HCT116 (cell line): ENCODE data around the gene LYL1. TPM values are rescaled to one million over a fixed set of nuclear protein-coding genes. Genes with fewer than 3 reads are reported as not detected.

ENCODE experiments used
- ATAC-seq: fragments of 200-7000 bp; cut with Tn5 transposase; 2 replicates; pipeline ENCODE4 v1.9.1; 2020; ENCODE audit warnings: mild to moderate bottlenecking, moderate library complexity
- BruUV-seq: library from RNA; stranded (reverse); fragments of 400-500 nt; replicated peaks from 2 replicates; lab custom pipeline; 2021; lab: Mats Ljungman, UMichigan
- CTCF ChIA-PET: fragments of 300-600 bp; sonication (Branson Sonifier 250); formaldehyde crosslinking; loops from one replicate; lab custom pipeline; 2021; ENCODE audit warnings: antibody characterized with exemption; lab: Charles Lee
- POLR2A ChIA-PET: fragments of 300-600, 350-600 bp; sonication (Branson Sonifier 250); formaldehyde crosslinking; loops from one replicate; lab custom pipeline; 2021; ENCODE audit warnings: antibody characterized with exemption; lab: Charles Lee
- RAD21 ChIA-PET, 2 experiments: fragments of 300-600 bp; sonication (Branson Sonifier 250); formaldehyde crosslinking; loops; one replicate each; lab custom pipeline; 2023; ENCODE audit warnings: low total read pairs in 2 of 2; ENCODE audit not compliant: uncharacterized antibody in 2 of 2, unreplicated experiment in 2 of 2, low non-redundant PET in 1 of 2; lab: Charles Lee
- DNase-seq: peaks from one replicate; pipeline ENCODE4 v3.0.0-alpha.2; 2010; ENCODE audit warnings: low read depth, low spot score
- H2AFZ ChIP-seq: fragments of 200-600 bp; shearing (Covaris generic), sonication (generic); 2 replicates; pipeline ENCODE4 v1.6.1; 2017; ENCODE audit warnings: low read depth, mixed run types, mixed read lengths, antibody characterized with exemption, low read length; ENCODE audit not compliant: poor library complexity, severe bottlenecking
- H3K27ac ChIP-seq: 2 replicates; pipeline ENCODE4 v1.5.1; 2012; ENCODE audit warnings: low read depth, low read length
- H3K27me3 ChIP-seq: fragments of 200-600 bp; sonication (generic); 2 replicates; pipeline ENCODE4 v1.6.1; 2016; ENCODE audit warnings: mixed run types, low read length, mixed read lengths; ENCODE audit not compliant: insufficient read depth
- H3K36me3 ChIP-seq, 2 experiments: fragments of 200-500 bp in 1 of 2; fragments of 200-600 bp in 1 of 2; sonication (Bioruptor generic) in 1 of 2; sonication (generic) in 1 of 2; 2 replicates each; pipeline versions ENCODE4 v1.5.1 to v1.6.1; 2014 to 2016; ENCODE audit warnings: low read length in 2 of 2, inconsistent platforms in 1 of 2, mixed read lengths in 1 of 2, mixed run types in 1 of 2; ENCODE audit not compliant: insufficient read depth in 2 of 2, control insufficient read depth in 1 of 2
- H3K4me1 ChIP-seq, 2 experiments: fragments of 200-600 bp in 1 of 2; sonication (generic) in 1 of 2; 2 replicates each; pipeline versions ENCODE4 v1.5.1 to v1.6.1; 2012 to 2017; ENCODE audit warnings: low read length in 2 of 2, inconsistent platforms in 1 of 2, mild to moderate bottlenecking in 1 of 2, mixed read lengths in 1 of 2, mixed run types in 1 of 2, moderate library complexity in 1 of 2; ENCODE audit not compliant: insufficient read depth in 2 of 2, control insufficient read depth in 1 of 2
- H3K4me2 ChIP-seq: fragments of 200-600 bp; sonication (generic); 2 replicates; pipeline ENCODE4 v1.6.1; 2017; ENCODE audit warnings: mixed run types, low read length, mixed read lengths
- H3K4me3 ChIP-seq, 2 experiments: fragments of 200-600 bp in 1 of 2; sonication (generic) in 1 of 2; replicated peaks in 1 of 2; 2 replicates each; pipeline ENCODE4 v1.5.1; 2011 to 2016; ENCODE audit warnings: low read length in 2 of 2, control low read depth in 1 of 2, low read depth in 1 of 2, mild to moderate bottlenecking in 1 of 2, mixed read lengths in 1 of 2, mixed run types in 1 of 2
- H3K79me2 ChIP-seq: fragments of 200-600 bp; sonication (generic); 2 replicates; pipeline ENCODE4 v1.6.1; 2017; ENCODE audit warnings: mild to moderate bottlenecking, mixed run types, low read length, moderate library complexity, mixed read lengths; ENCODE audit not compliant: insufficient read depth
- H3K9ac ChIP-seq: fragments of 200-600 bp; sonication (generic); 2 replicates; pipeline ENCODE4 v1.6.1; 2016; ENCODE audit warnings: low read length, mixed read lengths
- H3K9me2 ChIP-seq: fragments of 200-600 bp; sonication (generic), shearing (Covaris generic); 2 replicates; pipeline ENCODE4 v1.6.1; 2017; ENCODE audit warnings: mixed run types, mild to moderate bottlenecking, moderate library complexity; ENCODE audit not compliant: insufficient read depth
- H3K9me3 ChIP-seq, 2 experiments: fragments of 200-500 bp in 1 of 2; fragments of 200-600 bp in 1 of 2; sonication (Bioruptor generic) in 1 of 2; sonication (generic) in 1 of 2; 2 replicates each; pipeline ENCODE4 v1.6.1; 2014 to 2017; ENCODE audit warnings: low read length in 2 of 2, mixed read lengths in 2 of 2, inconsistent platforms in 1 of 2, low read depth in 1 of 2, mild to moderate bottlenecking in 1 of 2, mixed run types in 1 of 2, moderate library complexity in 1 of 2; ENCODE audit not compliant: control insufficient read depth in 1 of 2, insufficient read depth in 1 of 2
- H4K20me1 ChIP-seq: fragments of 200-600 bp; sonication (generic), shearing (Covaris generic); 2 replicates; pipeline ENCODE4 v1.6.1; 2017; ENCODE audit warnings: mixed run types, mild to moderate bottlenecking, moderate library complexity; ENCODE audit not compliant: insufficient read depth
- EGR1 ChIP-seq: IDR thresholded peaks from 2 replicates; pipeline ENCODE4 v1.6.1; 2012; ENCODE audit warnings: low read depth
- ELF1 ChIP-seq: IDR thresholded peaks from 2 replicates; pipeline ENCODE4 v1.6.1; 2012; ENCODE audit warnings: low read depth, borderline replicate concordance
- EZH2 ChIP-seq: fragments of 200-600 bp; sonication (generic); IDR thresholded peaks from 2 replicates; pipeline ENCODE4 v1.6.1; 2017; ENCODE audit warnings: antibody characterized with exemption, mixed run types
- EZH2phosphoT487 ChIP-seq: fragments of 200-600 bp; IDR thresholded peaks from 2 replicates; pipeline ENCODE4 v1.6.1; 2018; ENCODE audit warnings: antibody characterized with exemption, borderline replicate concordance
- SRF ChIP-seq: IDR thresholded peaks from 2 replicates; pipeline ENCODE4 v1.6.1; 2012; ENCODE audit warnings: low read depth
- TCF7L2 ChIP-seq: IDR thresholded peaks from 2 replicates; pipeline ENCODE4 v1.7.0; 2011; ENCODE audit warnings: borderline replicate concordance, inconsistent platforms; ENCODE audit not compliant: insufficient read depth, insufficient read length; ENCODE audit errors: extremely low read depth
- ZFX ChIP-seq: fragments of 450-650 bp; IDR thresholded peaks from 2 replicates; pipeline ENCODE4 v1.6.1; 2017
- ZNF274 ChIP-seq: fragments of 200-500 bp; sonication (Bioruptor generic); IDR thresholded peaks from 2 replicates; pipeline ENCODE4 v1.6.1; 2014; ENCODE audit warnings: mild to moderate bottlenecking, low read depth, low read length, inconsistent platforms
- intact Hi-C: fragments of 100-400 bp; cut with micrococcal nuclease; formaldehyde crosslinking; loops from 2 replicates; pipeline ENCODE4 v1.10.0; 2022
- total RNA-seq: library from RNA; stranded (reverse); gene quantifications from one replicate; pipeline ENCODE4 v1.2.1, GENCODE V29; 2021; ENCODE audit not compliant: unreplicated experiment
- TF ChIP-seq, protein P1 (sequence below): IDR thresholded peaks from 2 replicates; pipeline ENCODE4 v1.6.1; 2012; ENCODE audit warnings: low read depth
- TF ChIP-seq, protein P2 (sequence below): IDR thresholded peaks from 2 replicates; pipeline ENCODE4 v1.6.1; 2012
- TF ChIP-seq, protein P3 (sequence below), 3 experiments: fragments of 200-600 bp in 1 of 3; sonication (generic) in 1 of 3; IDR thresholded peaks in 2 of 3; conservative IDR thresholded peaks in 1 of 3; 2 replicates each; pipeline ENCODE4 v1.5.1; 2012 to 2017; ENCODE audit warnings: low read depth in 2 of 3, low read length in 2 of 3, antibody characterized with exemption in 1 of 3, borderline replicate concordance in 1 of 3, control low read depth in 1 of 3, mild to moderate bottlenecking in 1 of 3, mixed read lengths in 1 of 3, mixed run types in 1 of 3, moderate library complexity in 1 of 3; ENCODE audit not compliant: insufficient read depth in 1 of 3

Gene LYL1
- total RNA-seq, 1 experiment from 2014 or later = 2.6 TPM

DNA sequence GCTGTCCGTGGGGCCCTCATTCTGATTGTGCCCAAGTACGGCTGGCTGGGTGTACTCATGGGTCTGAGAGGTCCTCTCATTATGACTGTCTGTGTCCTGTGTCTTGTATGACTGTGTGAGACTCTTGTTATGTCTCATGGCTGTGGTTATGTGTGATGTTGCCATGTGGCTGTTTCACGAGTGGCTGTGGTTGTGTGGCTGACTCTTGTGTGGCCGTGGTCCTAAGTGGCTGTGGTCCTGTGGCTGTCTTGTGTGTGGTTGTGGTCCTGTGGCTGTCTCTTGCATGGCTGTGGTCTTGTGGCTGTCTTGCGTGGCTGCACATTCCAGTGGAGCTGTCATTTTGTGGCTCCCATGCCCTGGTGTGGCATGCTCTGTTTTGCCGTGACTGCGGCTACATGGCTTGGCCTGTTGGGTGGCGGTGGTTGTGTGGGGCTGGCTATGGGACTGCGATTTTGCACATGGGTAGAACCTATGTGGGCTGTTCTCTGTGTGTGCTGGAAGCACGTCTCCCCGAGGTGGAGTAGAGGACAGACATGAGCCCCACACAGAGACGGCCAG lies 2.5 kb downstream of the LYL1 start (continued):
- TF ChIP-seq, protein P1, sequence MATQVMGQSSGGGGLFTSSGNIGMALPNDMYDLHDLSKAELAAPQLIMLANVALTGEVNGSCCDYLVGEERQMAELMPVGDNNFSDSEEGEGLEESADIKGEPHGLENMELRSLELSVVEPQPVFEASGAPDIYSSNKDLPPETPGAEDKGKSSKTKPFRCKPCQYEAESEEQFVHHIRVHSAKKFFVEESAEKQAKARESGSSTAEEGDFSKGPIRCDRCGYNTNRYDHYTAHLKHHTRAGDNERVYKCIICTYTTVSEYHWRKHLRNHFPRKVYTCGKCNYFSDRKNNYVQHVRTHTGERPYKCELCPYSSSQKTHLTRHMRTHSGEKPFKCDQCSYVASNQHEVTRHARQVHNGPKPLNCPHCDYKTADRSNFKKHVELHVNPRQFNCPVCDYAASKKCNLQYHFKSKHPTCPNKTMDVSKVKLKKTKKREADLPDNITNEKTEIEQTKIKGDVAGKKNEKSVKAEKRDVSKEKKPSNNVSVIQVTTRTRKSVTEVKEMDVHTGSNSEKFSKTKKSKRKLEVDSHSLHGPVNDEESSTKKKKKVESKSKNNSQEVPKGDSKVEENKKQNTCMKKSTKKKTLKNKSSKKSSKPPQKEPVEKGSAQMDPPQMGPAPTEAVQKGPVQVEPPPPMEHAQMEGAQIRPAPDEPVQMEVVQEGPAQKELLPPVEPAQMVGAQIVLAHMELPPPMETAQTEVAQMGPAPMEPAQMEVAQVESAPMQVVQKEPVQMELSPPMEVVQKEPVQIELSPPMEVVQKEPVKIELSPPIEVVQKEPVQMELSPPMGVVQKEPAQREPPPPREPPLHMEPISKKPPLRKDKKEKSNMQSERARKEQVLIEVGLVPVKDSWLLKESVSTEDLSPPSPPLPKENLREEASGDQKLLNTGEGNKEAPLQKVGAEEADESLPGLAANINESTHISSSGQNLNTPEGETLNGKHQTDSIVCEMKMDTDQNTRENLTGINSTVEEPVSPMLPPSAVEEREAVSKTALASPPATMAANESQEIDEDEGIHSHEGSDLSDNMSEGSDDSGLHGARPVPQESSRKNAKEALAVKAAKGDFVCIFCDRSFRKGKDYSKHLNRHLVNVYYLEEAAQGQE = no peak
- no peak for TF ChIP-seq SRF
- TF ChIP-seq ZNF274 = no peak
- no peak for TF ChIP-seq EZH2phosphoT487
- TF ChIP-seq, protein P2, sequence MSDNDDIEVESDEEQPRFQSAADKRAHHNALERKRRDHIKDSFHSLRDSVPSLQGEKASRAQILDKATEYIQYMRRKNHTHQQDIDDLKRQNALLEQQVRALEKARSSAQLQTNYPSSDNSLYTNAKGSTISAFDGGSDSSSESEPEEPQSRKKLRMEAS = no peak
- TF ChIP-seq ELF1 = no peak
- TF ChIP-seq TCF7L2 = no peak
- TF ChIP-seq ZFX = no peak
- TF ChIP-seq, all 23 proteins: peak for 0

DNA sequence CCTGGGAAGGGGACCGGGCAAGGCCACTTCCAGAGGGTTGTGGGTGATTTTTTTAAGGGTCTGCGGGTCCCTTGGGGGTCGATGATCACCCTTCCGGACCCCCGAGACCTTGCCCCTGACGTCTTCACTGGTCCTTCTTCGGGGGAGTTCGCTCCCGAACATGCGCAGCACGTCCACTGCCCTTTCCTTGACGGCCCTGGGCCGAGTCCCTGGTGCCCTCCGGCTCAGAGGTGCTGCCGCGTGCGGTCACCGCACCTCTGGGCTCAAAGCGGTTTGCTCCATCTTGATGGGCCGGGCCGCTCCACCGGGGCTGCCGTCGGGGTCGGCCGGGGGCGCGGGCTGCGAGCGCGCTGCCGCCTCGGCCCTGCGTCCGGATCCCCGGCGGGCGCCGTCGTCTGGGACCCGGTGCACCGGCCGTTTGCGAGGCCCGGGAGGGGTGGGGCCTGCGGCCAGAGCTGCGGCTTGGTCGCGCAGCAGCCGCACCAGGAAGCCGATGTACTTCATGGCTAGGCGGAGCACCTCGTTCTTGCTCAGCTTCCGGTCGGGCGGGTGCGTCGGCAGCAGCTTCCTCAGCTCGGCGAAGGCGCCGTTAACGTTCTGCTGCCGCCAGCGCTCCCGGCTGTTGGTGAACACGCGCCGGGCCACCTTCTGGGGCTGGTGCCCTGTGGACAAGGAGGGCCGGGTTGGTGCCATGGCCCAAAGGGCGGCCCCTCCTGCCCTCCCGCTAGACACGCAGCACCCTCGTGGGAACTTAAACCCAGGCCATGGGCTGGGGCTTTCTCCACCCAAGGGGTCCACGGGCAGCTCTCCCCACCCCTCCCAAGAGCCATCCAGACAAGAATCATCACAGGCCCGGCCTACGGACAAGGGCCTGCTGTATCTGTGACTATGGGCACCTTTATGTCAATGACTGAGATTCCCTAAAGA lies 3.3 kb downstream of the LYL1 start:
- ChIA-PET CTCF (no interaction called here), POLR2A (no interaction called here), RAD21 (no interaction called here)
- H3K4me3 ChIP-seq = no peak overlapping the region
- no peak overlapping the region for H3K9ac ChIP-seq
- H3K9me2 ChIP-seq = no peaks in the 10 kb centered on the region
- intact Hi-C loops = no loop called here
- H4K20me1 ChIP-seq = no peaks in the 10 kb centered on the region
- no peak overlapping the region for H3K27ac ChIP-seq
- H3K27me3 ChIP-seq = no peaks in the 10 kb centered on the region
- H2AFZ ChIP-seq = no peak overlapping the region
- H3K4me1 ChIP-seq = peaks cover 4 to 45% of the 10 kb centered on the region in 2 experiments; a peak in 3 of 4 replicates
- ATAC-seq (no peak), DNase-seq (no peak)
- H3K36me3 ChIP-seq = no peaks in the 10 kb centered on the region
- H3K9me3 ChIP-seq = no peaks in the 10 kb centered on the region
- H3K4me2 ChIP-seq = peak overlapping the region; percentile 74; the same call in 1 of the 2 replicates
- BruUV-seq = no TSS peak
- no peaks in the 10 kb centered on the region for H3K79me2 ChIP-seq
- TF ChIP-seq ZNF274 (no peak), EGR1 (no peak), EZH2 (no peak)
- TF ChIP-seq, protein P1 = no peak
- TF ChIP-seq, protein P3, sequence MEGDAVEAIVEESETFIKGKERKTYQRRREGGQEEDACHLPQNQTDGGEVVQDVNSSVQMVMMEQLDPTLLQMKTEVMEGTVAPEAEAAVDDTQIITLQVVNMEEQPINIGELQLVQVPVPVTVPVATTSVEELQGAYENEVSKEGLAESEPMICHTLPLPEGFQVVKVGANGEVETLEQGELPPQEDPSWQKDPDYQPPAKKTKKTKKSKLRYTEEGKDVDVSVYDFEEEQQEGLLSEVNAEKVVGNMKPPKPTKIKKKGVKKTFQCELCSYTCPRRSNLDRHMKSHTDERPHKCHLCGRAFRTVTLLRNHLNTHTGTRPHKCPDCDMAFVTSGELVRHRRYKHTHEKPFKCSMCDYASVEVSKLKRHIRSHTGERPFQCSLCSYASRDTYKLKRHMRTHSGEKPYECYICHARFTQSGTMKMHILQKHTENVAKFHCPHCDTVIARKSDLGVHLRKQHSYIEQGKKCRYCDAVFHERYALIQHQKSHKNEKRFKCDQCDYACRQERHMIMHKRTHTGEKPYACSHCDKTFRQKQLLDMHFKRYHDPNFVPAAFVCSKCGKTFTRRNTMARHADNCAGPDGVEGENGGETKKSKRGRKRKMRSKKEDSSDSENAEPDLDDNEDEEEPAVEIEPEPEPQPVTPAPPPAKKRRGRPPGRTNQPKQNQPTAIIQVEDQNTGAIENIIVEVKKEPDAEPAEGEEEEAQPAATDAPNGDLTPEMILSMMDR (IDR thresholded peaks at IDR 0.05 in 2 of 3, conservative IDR thresholded peaks at IDR 0.05 in 1 of 3; ENCODE audit: borderline replicate concordance in 1 of 3, insufficient read depth in 1 of 3, low read depth in 2 of 3, low read length in 2 of 3) = no peak
